K562 (cell line): Measurements from ENCODE around the gene MICALL2. TPM values are rescaled to one million over a fixed set of nuclear protein-coding genes. Genes with fewer than 3 reads are reported as not detected.
A peak's percentile ranks its signal among the peaks of the same experiment; 100 is the strongest.

Experiments used
- ATAC-seq: fragments of 200-7000 bp; cut with Tn5 transposase; 3 replicates; pipeline ENCODE4 v1.9.1; 2020; ENCODE audit warnings: moderate library complexity
- BruUV-seq: library from RNA; stranded (reverse); fragments of 400-500 nt; replicated peaks from 2 replicates; lab custom pipeline; 2021; lab: Mats Ljungman, UMichigan
- CTCF ChIA-PET: fragments of 300-600 bp; formaldehyde crosslinking; extraction: SDS; loops from one replicate; lab custom pipeline; 2021; ENCODE audit warnings: low intra/inter-chr PET ratio; lab: Yijun Ruan, JAX
- POLR2A ChIA-PET: fragments of 300-600, 350-650 bp; sonication (Branson Sonifier 250); formaldehyde crosslinking; extraction: SDS; loops from one replicate; lab custom pipeline; 2021; ENCODE audit warnings: antibody characterized with exemption, inconsistent platforms; lab: Yijun Ruan, JAX
- DNase-seq, 4 experiments: peaks; one replicate each; pipeline versions ENCODE4 v3.0.0 to v3.0.0-alpha.2; 2011 to 2018; ENCODE audit warnings: low spot score in 3 of 4, mixed read lengths in 3 of 4; ENCODE audit errors: extremely low read depth in 1 of 4
- FAIRE-seq: peaks from 2 replicates; lab custom pipeline; 2011; peaks lifted over from hg19 to GRCh38; lab: Jason Lieb, UNC
- H2AFZ ChIP-seq: 2 replicates; pipeline ENCODE4 v1.6.0; 2011; ENCODE audit warnings: low read depth, low read length, control low read depth, inconsistent platforms
- H3K27ac ChIP-seq: fragments of 200-600 bp; 3 replicates; pipeline ENCODE4 v1.8.0; 2011; ENCODE audit warnings: low read depth, mild to moderate bottlenecking, control low read depth, inconsistent platforms, low read length, moderate library complexity, mixed read lengths; ENCODE audit errors: extremely low read depth
- H3K27me3 ChIP-seq, 2 experiments: fragments of 300-600 bp in 1 of 2; 2 replicates in 1 of 2; 3 replicates in 1 of 2; pipeline versions ENCODE4 v1.6.0 to v1.8.0; 2011; ENCODE audit warnings: inconsistent platforms in 2 of 2, low read length in 2 of 2, mild to moderate bottlenecking in 1 of 2, mixed read lengths in 1 of 2, moderate library complexity in 1 of 2; ENCODE audit not compliant: control insufficient read depth in 2 of 2, insufficient read depth in 2 of 2
- H3K36me3 ChIP-seq: fragments of 300-600 bp; 3 replicates; pipeline ENCODE4 v1.8.0; 2011; ENCODE audit warnings: mild to moderate bottlenecking, low read length, inconsistent platforms; ENCODE audit not compliant: control insufficient read depth, insufficient read depth
- H3K4me1 ChIP-seq, 2 experiments: fragments of 200-600 bp in 1 of 2; replicated peaks in 1 of 2; 2 replicates in 1 of 2; 3 replicates in 1 of 2; pipeline versions ENCODE4 v1.5.1 to v1.8.0; 2011; ENCODE audit warnings: inconsistent platforms in 2 of 2, low read length in 2 of 2, mild to moderate bottlenecking in 1 of 2, mixed read lengths in 1 of 2, moderate library complexity in 1 of 2; ENCODE audit not compliant: control insufficient read depth in 2 of 2, insufficient read depth in 2 of 2
- H3K4me2 ChIP-seq: 2 replicates; pipeline ENCODE4 v1.6.1; 2011; ENCODE audit warnings: low read length, control low read depth, inconsistent platforms, mixed read lengths; ENCODE audit not compliant: insufficient read depth
- H3K4me3 ChIP-seq: fragments of 200-600 bp; sonication (generic), shearing (Covaris generic); 2 replicates; pipeline ENCODE4 v1.5.1; 2016; ENCODE audit warnings: control low read depth, inconsistent platforms
- H3K79me2 ChIP-seq: fragments of 200-600 bp; 3 replicates; pipeline ENCODE4 v1.8.0; 2011; ENCODE audit warnings: low read length, inconsistent platforms; ENCODE audit not compliant: control insufficient read depth, insufficient read depth
- H3K9ac ChIP-seq, 2 experiments: 2 replicates each; pipeline versions ENCODE4 v1.6.0 to v1.6.1; 2011; ENCODE audit warnings: low read depth in 2 of 2, low read length in 2 of 2, control low read depth in 1 of 2, inconsistent platforms in 1 of 2, mild to moderate bottlenecking in 1 of 2, mixed read lengths in 1 of 2; ENCODE audit not compliant: insufficient read depth in 1 of 2
- H3K9me1 ChIP-seq: one replicate; pipeline ENCODE4 v1.6.0; 2011; ENCODE audit warnings: inconsistent platforms, mild to moderate bottlenecking, low read length, moderate library complexity; ENCODE audit not compliant: control insufficient read depth, insufficient read depth
- H3K9me3 ChIP-seq: replicated peaks from 2 replicates; pipeline ENCODE4 v1.5.1; 2011; ENCODE audit warnings: low read depth, low read length, inconsistent platforms; ENCODE audit not compliant: control insufficient read depth, insufficient read depth
- H4K20me1 ChIP-seq: replicated peaks from 2 replicates; pipeline ENCODE4 v1.6.1; 2011; ENCODE audit warnings: low read length, inconsistent platforms, mixed read lengths; ENCODE audit not compliant: control insufficient read depth, insufficient read depth
- DPF2 ChIP-seq: fragments of 450-650 bp; IDR thresholded peaks from 2 replicates; pipeline ENCODE4 v1.6.1; 2016
- ILK ChIP-seq: fragments of 450-650 bp; IDR thresholded peaks from 2 replicates; pipeline ENCODE4 v1.6.1; 2016; ENCODE audit warnings: missing genetic modification characterization, low read depth, mild to moderate bottlenecking, missing compliant biosample characterization, moderate library complexity, borderline replicate concordance
- POLR2G ChIP-seq: fragments of 200-400 bp; formaldehyde crosslinking; IDR thresholded peaks from 2 replicates; pipeline ENCODE4 v1.6.1; 2017; ENCODE audit warnings: low read depth, mild to moderate bottlenecking, antibody characterized with exemption, low read length, moderate library complexity
- SREBF1 ChIP-seq: fragments of 150-350 bp; IDR thresholded peaks from 2 replicates; pipeline ENCODE4 v1.6.1; 2014; ENCODE audit warnings: antibody characterized with exemption, low read depth, low read length, borderline replicate concordance
- ZNF124 ChIP-seq: sonication (generic); formaldehyde crosslinking; IDR thresholded peaks from 2 replicates; pipeline ENCODE4 v1.8.1; 2022; ENCODE audit warnings: missing genetic modification reagents
- WGBS: fragments of 100-300 bp; shearing (Covaris generic); methylation state at CpG from one replicate; pipeline ENCODE4 v1.1.6; 2016; ENCODE audit warnings: low coverage, mixed read lengths; ENCODE audit not compliant: insufficient coverage; ENCODE audit errors: missing lambda C conversion rate; 5-methylcytosine and 5-hydroxymethylcytosine counted together
- in situ Hi-C: fragments of 300-500 bp; cut with MboI; formaldehyde crosslinking; loops from 4 replicates; pipeline ENCODE4 v1.15.0; 2018; ENCODE audit warnings: inconsistent platforms, mixed read lengths
- intact Hi-C: fragments of 100-400 bp; cut with micrococcal nuclease; formaldehyde crosslinking; loops from 2 replicates; pipeline ENCODE4 v1.14.2; 2022
- polyA plus RNA-seq, 8 experiments: library from polyadenylated mRNA; depleted of rRNA in 4 of 8; stranded (reverse) in 5 of 8; unstranded in 3 of 8; fragments of >200 nt; fragmentation: Nextera tagmentation in 2 of 8; fragmentation: Illumina TruSeq in 1 of 8; extraction: Ambion mirVana in 2 of 8; extraction: Trizol in 1 of 8; gene quantifications; 2 replicates each; pipeline versions ENCODE4 v1.2.1 to v1.2.3, GENCODE V29; 2011 to 2014; ENCODE audit warnings: inconsistent platforms in 1 of 8, missing spikeins in 1 of 8
- total RNA-seq, 7 experiments: library from RNA; depleted of rRNA in 6 of 7; stranded (reverse); fragments of >200 nt in 6 of 7; fragmentation: Illumina TruSeq in 2 of 7; extraction: Trizol in 2 of 7; gene quantifications; 2 replicates each; pipeline versions ENCODE4 v1.2.1 to v1.2.3, GENCODE V29; 2011 to 2021; ENCODE audit warnings: low replicate concordance in 1 of 7

MICALL2 gene
- total and polyA plus RNA-seq, 9 of the 15 experiments (the other 6 are each of a cell fraction or from before 2014, with no cell fraction given): 1.8 to 103 (median 17.0) TPM

GRCh38 chr7:1502845-1503244 lies 43.6 kb upstream of the MICALL2 start:
- H4K20me1 ChIP-seq: no peaks in the 10 kb centered on the region; the same call in 1 of the 2 replicates
- H3K9ac ChIP-seq: peak overlapping the region; percentile 86 to 96
- CTCF ChIA-PET: interaction anchor here (1.8 to 2.5 kb wide), 3 partner anchors 34 to 55 kb away, joined by 4 to 33 read pairs (median 9); no protein-coding TSS in a partner anchor
- POLR2A ChIA-PET: no interaction called here
- H3K36me3 ChIP-seq: peaks cover 47% of the 10 kb centered on the region; the same call in 2 of the 3 replicates
- TF ChIP-seq POLR2G (0 out of 2 replicates have a peak, but pooled peaks have one; percentile 25), ZNF124 (CRISPR knock-in tag) (0 out of 2 replicates have a peak, but pooled peaks have one; percentile 28), DPF2 (no peak), ILK (tag) (no peak), SREBF1 (no peak)
- H3K27ac ChIP-seq: no peak overlapping the region
- no peaks in the 10 kb centered on the region for H3K27me3 ChIP-seq
- H3K79me2 ChIP-seq: peaks cover 28% of the 10 kb centered on the region
- WGBS: 74% methylated on average over 20 of the region's 20 CpGs
- H2AFZ ChIP-seq: no peak overlapping the region
- BruUV-seq: no TSS peak
- in situ Hi-C loops (no loop called here), intact Hi-C loops (no loop called here)
- no peaks in the 10 kb centered on the region for H3K9me1 ChIP-seq
- H3K4me1 ChIP-seq: peaks cover 11 to 58% of the 10 kb centered on the region in 2 experiments; a peak in 4 of 5 replicates
- ATAC-seq (no peak), DNase-seq (no peak), FAIRE-seq (no peak)
- H3K9me3 ChIP-seq: no peaks in the 10 kb centered on the region
- H3K4me2 ChIP-seq: peak overlapping the region; percentile 95
- H3K4me3 ChIP-seq: peak overlapping the region; percentile 100
